ENCODE measurements around the gene TRAF2.

The TRAF2 gene

GRCh38 chr9:136953771-136954269 lies 67.5 kb downstream of the TRAF2 start:
- no peaks in the 10 kb centered on the region for H3K36me3 ChIP-seq (ENCODE audit: control insufficient read depth in 5 of 5, insufficient read depth in 5 of 5, low read length in 5 of 5)
- no peak overlapping the region for H3K9ac ChIP-seq (ENCODE audit: low read length in 5 of 5)
- peaks cover 0 to 4% (median 0%) of the 10 kb centered on the region in 5 donors for H3K27me3 ChIP-seq (ENCODE audit: control insufficient read depth in 5 of 5, insufficient read depth in 4 of 5, low read length in 5 of 5)
- no peak overlapping the region for H3K27ac ChIP-seq (ENCODE audit: low read depth, low read length)
- H3K4me3 ChIP-seq (ENCODE audit: low read depth in 1 of 5, low read length in 5 of 5) = no peak overlapping the region
- H3K9me3 ChIP-seq (ENCODE audit: control insufficient read depth in 5 of 5, low read length in 5 of 5) = peaks cover 0 to 4% (median 0%) of the 10 kb centered on the region in 5 donors
- peaks cover 0 to 17% (median 11%) of the 10 kb centered on the region in 5 donors for H3K4me1 ChIP-seq (ENCODE audit: control insufficient read depth in 5 of 5, insufficient read depth in 5 of 5, low read length in 5 of 5)

GRCh38 chr9:136954270-136955083 lies 68.2 kb downstream of the TRAF2 start:
- H3K9me3 ChIP-seq (ENCODE audit: control insufficient read depth in 5 of 5, low read length in 5 of 5) = peaks cover 0 to 4% (median 0%) of the 10 kb centered on the region in 5 donors
- no peaks in the 10 kb centered on the region for H3K36me3 ChIP-seq (ENCODE audit: control insufficient read depth in 5 of 5, insufficient read depth in 5 of 5, low read length in 5 of 5)
- H3K9ac ChIP-seq (ENCODE audit: low read length in 5 of 5) = no peak overlapping the region
- peaks cover 0 to 4% (median 0%) of the 10 kb centered on the region in 5 donors for H3K27me3 ChIP-seq (ENCODE audit: control insufficient read depth in 5 of 5, insufficient read depth in 4 of 5, low read length in 5 of 5)
- H3K4me3 ChIP-seq (ENCODE audit: low read depth in 1 of 5, low read length in 5 of 5) = no peak overlapping the region
- H3K4me1 ChIP-seq (ENCODE audit: control insufficient read depth in 5 of 5, insufficient read depth in 5 of 5, low read length in 5 of 5) = peaks cover 0 to 13% (median 10%) of the 10 kb centered on the region in 5 donors
- no peak overlapping the region for H3K27ac ChIP-seq (ENCODE audit: low read depth, low read length)

GRCh38 chr9:136955202-136955942 lies 69.1 kb downstream of the TRAF2 start:
- H3K9me3 ChIP-seq (ENCODE audit: control insufficient read depth in 5 of 5, low read length in 5 of 5) = peaks cover 0 to 4% (median 0%) of the 10 kb centered on the region in 5 donors

GRCh38 chr9:136955943-136956335 lies 69.6 kb downstream of the TRAF2 start:
- Histone ChIP-seq H3K9ac (ENCODE audit: low read length in 5 of 5) (no peak overlapping the region), H3K27ac (ENCODE audit: low read depth, low read length) (no peak overlapping the region), H3K4me1 (ENCODE audit: control insufficient read depth in 5 of 5, insufficient read depth in 5 of 5, low read length in 5 of 5) (peaks cover 0 to 2% (median 1%) of the 10 kb centered on the region in 5 donors), H3K36me3 (ENCODE audit: control insufficient read depth in 5 of 5, insufficient read depth in 5 of 5, low read length in 5 of 5) (no peaks in the 10 kb centered on the region), H3K4me3 (ENCODE audit: low read depth in 1 of 5, low read length in 5 of 5) (no peak overlapping the region), H3K27me3 (ENCODE audit: control insufficient read depth in 5 of 5, insufficient read depth in 4 of 5, low read length in 5 of 5) (peaks cover 0 to 4% (median 0%) of the 10 kb centered on the region in 5 donors), H3K9me3 (ENCODE audit: control insufficient read depth in 5 of 5, low read length in 5 of 5) (peaks cover 0 to 4% (median 0%) of the 10 kb centered on the region in 5 donors)

More at GRCh38 chr9:136955202-136955942, 69.1 kb downstream of the TRAF2 start:
- Histone ChIP-seq H3K36me3 (ENCODE audit: control insufficient read depth in 5 of 5, insufficient read depth in 5 of 5, low read length in 5 of 5) (no peaks in the 10 kb centered on the region), H3K4me1 (ENCODE audit: control insufficient read depth in 5 of 5, insufficient read depth in 5 of 5, low read length in 5 of 5) (peaks cover 0 to 4% (median 3%) of the 10 kb centered on the region in 5 donors), H3K4me3 (ENCODE audit: low read depth in 1 of 5, low read length in 5 of 5) (no peak overlapping the region), H3K27ac (ENCODE audit: low read depth, low read length) (no peak overlapping the region), H3K27me3 (ENCODE audit: control insufficient read depth in 5 of 5, insufficient read depth in 4 of 5, low read length in 5 of 5) (peaks cover 0 to 4% (median 0%) of the 10 kb centered on the region in 5 donors), H3K9ac (ENCODE audit: low read length in 5 of 5) (no peak overlapping the region)

GRCh38 chr9:136956604-136957003 lies 70.3 kb downstream of the TRAF2 start:
- H3K4me1 ChIP-seq (ENCODE audit: control insufficient read depth in 5 of 5, insufficient read depth in 5 of 5, low read length in 5 of 5) = peaks cover 2 to 9% (median 7%) of the 10 kb centered on the region in 5 donors
- peaks cover 0 to 4% (median 0%) of the 10 kb centered on the region in 5 donors for H3K27me3 ChIP-seq (ENCODE audit: control insufficient read depth in 5 of 5, insufficient read depth in 4 of 5, low read length in 5 of 5)
- no peak overlapping the region for H3K27ac ChIP-seq (ENCODE audit: low read depth, low read length)
- H3K4me3 ChIP-seq (ENCODE audit: low read depth in 1 of 5, low read length in 5 of 5) = no peak overlapping the region
- H3K9ac ChIP-seq (ENCODE audit: low read length in 5 of 5) = no peak overlapping the region
- peaks cover 0 to 4% (median 0%) of the 10 kb centered on the region in 5 donors for H3K9me3 ChIP-seq (ENCODE audit: control insufficient read depth in 5 of 5, low read length in 5 of 5)
- no peaks in the 10 kb centered on the region for H3K36me3 ChIP-seq (ENCODE audit: control insufficient read depth in 5 of 5, insufficient read depth in 5 of 5, low read length in 5 of 5)

GRCh38 chr9:136957461-136957860 lies 71.1 kb downstream of the TRAF2 start:
- peaks cover 2 to 14% (median 9%) of the 10 kb centered on the region in 5 donors for H3K4me1 ChIP-seq (ENCODE audit: control insufficient read depth in 5 of 5, insufficient read depth in 5 of 5, low read length in 5 of 5)
- H3K4me3 ChIP-seq (ENCODE audit: low read depth in 1 of 5, low read length in 5 of 5) = no peak overlapping the region
- H3K27me3 ChIP-seq (ENCODE audit: control insufficient read depth in 5 of 5, insufficient read depth in 4 of 5, low read length in 5 of 5) = peaks cover 0 to 4% (median 0%) of the 10 kb centered on the region in 5 donors
- no peak overlapping the region for H3K9ac ChIP-seq (ENCODE audit: low read length in 5 of 5)
- H3K27ac ChIP-seq (ENCODE audit: low read depth, low read length) = no peak overlapping the region
- H3K36me3 ChIP-seq (ENCODE audit: control insufficient read depth in 5 of 5, insufficient read depth in 5 of 5, low read length in 5 of 5) = no peaks in the 10 kb centered on the region
- H3K9me3 ChIP-seq (ENCODE audit: control insufficient read depth in 5 of 5, low read length in 5 of 5) = peaks cover 0 to 4% (median 0%) of the 10 kb centered on the region in 5 donors

- peaks cover 2 to 15% (median 9%) of the 10 kb centered on the region in 5 donors for H3K4me1 ChIP-seq (ENCODE audit: control insufficient read depth in 5 of 5, insufficient read depth in 5 of 5, low read length in 5 of 5)
- H3K9ac ChIP-seq (ENCODE audit: low read length in 5 of 5) = no peak overlapping the region
- H3K9me3 ChIP-seq (ENCODE audit: control insufficient read depth in 5 of 5, low read length in 5 of 5) = peaks cover 0 to 4% (median 0%) of the 10 kb centered on the region in 5 donors
- H3K27me3 ChIP-seq (ENCODE audit: control insufficient read depth in 5 of 5, insufficient read depth in 4 of 5, low read length in 5 of 5) = peaks cover 0 to 4% (median 0%) of the 10 kb centered on the region in 5 donors
- H3K36me3 ChIP-seq (ENCODE audit: control insufficient read depth in 5 of 5, insufficient read depth in 5 of 5, low read length in 5 of 5) = no peaks in the 10 kb centered on the region
- no peak overlapping the region for H3K27ac ChIP-seq (ENCODE audit: low read depth, low read length)
- H3K4me3 ChIP-seq (ENCODE audit: low read depth in 1 of 5, low read length in 5 of 5) = no peak overlapping the region
These were observed 71.6 kb downstream of the TRAF2 start for GRCh38 chr9:136957901-136958300.

- Histone ChIP-seq H3K9me3 (ENCODE audit: control insufficient read depth in 5 of 5, low read length in 5 of 5) (peaks cover 0 to 4% (median 0%) of the 10 kb centered on the region in 5 donors), H3K27me3 (ENCODE audit: control insufficient read depth in 5 of 5, insufficient read depth in 4 of 5, low read length in 5 of 5) (peaks cover 0 to 4% (median 0%) of the 10 kb centered on the region in 5 donors), H3K4me3 (ENCODE audit: low read depth in 1 of 5, low read length in 5 of 5) (no peak overlapping the region), H3K9ac (ENCODE audit: low read length in 5 of 5) (no peak overlapping the region), H3K4me1 (ENCODE audit: control insufficient read depth in 5 of 5, insufficient read depth in 5 of 5, low read length in 5 of 5) (peaks cover 2 to 19% (median 9%) of the 10 kb centered on the region in 5 donors), H3K36me3 (ENCODE audit: control insufficient read depth in 5 of 5, insufficient read depth in 5 of 5, low read length in 5 of 5) (no peaks in the 10 kb centered on the region), H3K27ac (ENCODE audit: low read depth, low read length) (no peak overlapping the region)
These were observed 72.2 kb downstream of the TRAF2 start for GRCh38 chr9:136958473-136958872.

- Histone ChIP-seq H3K27ac (ENCODE audit: low read depth, low read length) (no peak overlapping the region), H3K27me3 (ENCODE audit: control insufficient read depth in 5 of 5, insufficient read depth in 4 of 5, low read length in 5 of 5) (peaks cover 0 to 4% (median 0%) of the 10 kb centered on the region in 5 donors), H3K9me3 (ENCODE audit: control insufficient read depth in 5 of 5, low read length in 5 of 5) (peaks cover 0 to 4% (median 0%) of the 10 kb centered on the region in 5 donors), H3K36me3 (ENCODE audit: control insufficient read depth in 5 of 5, insufficient read depth in 5 of 5, low read length in 5 of 5) (no peaks in the 10 kb centered on the region), H3K4me3 (ENCODE audit: low read depth in 1 of 5, low read length in 5 of 5) (no peak overlapping the region), H3K9ac (ENCODE audit: low read length in 5 of 5) (no peak overlapping the region), H3K4me1 (ENCODE audit: control insufficient read depth in 5 of 5, insufficient read depth in 5 of 5, low read length in 5 of 5) (peaks cover 2 to 19% (median 9%) of the 10 kb centered on the region in 5 donors)
These were observed 72.9 kb downstream of the TRAF2 start for GRCh38 chr9:136958898-136959850.
